Endothelial cell (in vitro differentiated cells): ENCODE data around the gene DIPK1C. TPM values are rescaled to one million over a fixed set of nuclear protein-coding genes. Genes with fewer than 3 reads are reported as not detected.

ENCODE experiments used
- DNase-seq: peaks from one replicate; pipeline ENCODE4 v3.0.0; 2021; ENCODE audit warnings: low spot score
- H3K27ac Mint-ChIP-seq: one replicate; pipeline ENCODE4 v1.8.0; 2021; ENCODE audit warnings: mixed read lengths, inconsistent platforms; ENCODE audit not compliant: unreplicated experiment
- H3K27me3 Mint-ChIP-seq: one replicate; pipeline ENCODE4 v1.8.0; 2021; ENCODE audit warnings: mild to moderate bottlenecking, moderate library complexity, mixed read lengths, inconsistent platforms; ENCODE audit not compliant: unreplicated experiment
- H3K36me3 Mint-ChIP-seq: one replicate; pipeline ENCODE4 v1.8.0; 2021; ENCODE audit warnings: mild to moderate bottlenecking, low read depth, mixed read lengths, inconsistent platforms; ENCODE audit not compliant: unreplicated experiment
- H3K4me1 Mint-ChIP-seq: one replicate; pipeline ENCODE4 v1.8.0; 2021; ENCODE audit warnings: mild to moderate bottlenecking, mixed read lengths, inconsistent platforms; ENCODE audit not compliant: unreplicated experiment
- H3K4me3 Mint-ChIP-seq: one replicate; pipeline ENCODE4 v1.8.0; 2021; ENCODE audit warnings: mild to moderate bottlenecking, mixed read lengths, inconsistent platforms; ENCODE audit not compliant: unreplicated experiment
- H3K9me3 Mint-ChIP-seq: one replicate; pipeline ENCODE4 v1.8.0; 2021; ENCODE audit warnings: mixed read lengths, inconsistent platforms; ENCODE audit not compliant: unreplicated experiment
- total RNA-seq: library from RNA; stranded (reverse); fragmentation: NEBNext Ultra II Directional; extraction: Animal tissue kit (Norgen Biotek cat#: 25700); gene quantifications from one replicate; pipeline ENCODE4 v1.2.1, GENCODE V29; 2021; ENCODE audit not compliant: unreplicated experiment
- TF ChIP-seq, protein P1 (sequence below): fragments of 200-600 bp; sonication (generic); IDR thresholded peaks from one replicate; pipeline ENCODE4 v1.5.0; 2021; ENCODE audit warnings: antibody characterized with exemption; ENCODE audit not compliant: unreplicated experiment

Gene DIPK1C
- total RNA-seq, 1 donor from 2014 or later: 0.21 TPM

DNA sequence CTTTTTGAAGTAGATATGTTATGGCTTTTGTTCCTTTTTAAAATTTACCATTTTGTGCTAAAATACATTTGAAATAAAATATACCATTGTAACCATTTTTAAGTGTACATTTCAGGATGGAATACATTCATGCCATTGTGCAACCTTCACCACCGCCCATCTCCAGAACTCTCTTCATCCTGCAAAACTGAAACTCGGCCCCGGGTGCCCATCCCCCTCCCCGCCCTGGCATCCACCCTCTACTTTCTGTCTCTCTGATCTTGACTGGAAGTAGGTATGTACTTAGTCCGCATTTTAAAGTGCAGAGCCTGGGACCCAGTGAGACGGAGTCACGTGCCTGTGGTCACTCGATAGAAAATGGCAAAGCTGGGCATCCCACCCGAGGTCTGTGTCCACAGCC is 45.6 kb downstream of the DIPK1C start:
- Mint-ChIP-seq H3K27me3 (peaks cover 1% of the 10 kb centered on the region), H3K27ac (no peak overlapping the region), H3K9me3 (no peaks in the 10 kb centered on the region), H3K4me1 (peaks cover 5% of the 10 kb centered on the region), H3K4me3 (no peak overlapping the region), H3K36me3 (no peaks in the 10 kb centered on the region)
- TF ChIP-seq, protein P1, sequence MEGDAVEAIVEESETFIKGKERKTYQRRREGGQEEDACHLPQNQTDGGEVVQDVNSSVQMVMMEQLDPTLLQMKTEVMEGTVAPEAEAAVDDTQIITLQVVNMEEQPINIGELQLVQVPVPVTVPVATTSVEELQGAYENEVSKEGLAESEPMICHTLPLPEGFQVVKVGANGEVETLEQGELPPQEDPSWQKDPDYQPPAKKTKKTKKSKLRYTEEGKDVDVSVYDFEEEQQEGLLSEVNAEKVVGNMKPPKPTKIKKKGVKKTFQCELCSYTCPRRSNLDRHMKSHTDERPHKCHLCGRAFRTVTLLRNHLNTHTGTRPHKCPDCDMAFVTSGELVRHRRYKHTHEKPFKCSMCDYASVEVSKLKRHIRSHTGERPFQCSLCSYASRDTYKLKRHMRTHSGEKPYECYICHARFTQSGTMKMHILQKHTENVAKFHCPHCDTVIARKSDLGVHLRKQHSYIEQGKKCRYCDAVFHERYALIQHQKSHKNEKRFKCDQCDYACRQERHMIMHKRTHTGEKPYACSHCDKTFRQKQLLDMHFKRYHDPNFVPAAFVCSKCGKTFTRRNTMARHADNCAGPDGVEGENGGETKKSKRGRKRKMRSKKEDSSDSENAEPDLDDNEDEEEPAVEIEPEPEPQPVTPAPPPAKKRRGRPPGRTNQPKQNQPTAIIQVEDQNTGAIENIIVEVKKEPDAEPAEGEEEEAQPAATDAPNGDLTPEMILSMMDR: no peak
- DNase-seq: no peak

DNA sequence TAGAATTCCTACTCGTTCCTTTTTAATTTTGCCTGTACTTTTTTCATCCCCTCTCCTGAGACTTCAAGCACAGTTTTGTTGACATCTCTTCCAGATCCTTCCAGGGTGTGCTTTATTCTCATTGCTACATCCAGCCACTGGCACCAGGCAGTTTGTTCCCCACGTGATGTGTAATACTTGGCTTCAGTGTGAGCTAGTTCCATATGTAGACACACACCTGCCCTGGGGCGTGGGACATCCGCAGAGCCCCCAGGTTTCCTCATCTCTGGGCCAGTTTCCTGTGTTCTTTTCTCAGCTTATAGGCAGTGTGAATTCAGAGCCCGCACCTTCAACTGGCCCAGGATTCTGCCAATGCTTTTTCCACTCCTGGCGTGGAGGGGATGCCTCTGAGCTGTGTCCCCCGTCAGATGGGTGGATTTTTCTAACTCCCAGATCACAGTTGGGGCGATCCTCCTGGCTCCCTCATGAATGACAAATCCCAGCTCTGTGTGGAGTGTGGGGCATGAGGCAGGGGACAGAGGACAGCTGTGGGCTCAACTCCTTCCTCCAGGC is 46.6 kb downstream of the DIPK1C start:
- Mint-ChIP-seq H3K4me1 (peaks cover 5% of the 10 kb centered on the region), H3K9me3 (no peaks in the 10 kb centered on the region), H3K27me3 (peaks cover 1% of the 10 kb centered on the region), H3K36me3 (no peaks in the 10 kb centered on the region), H3K4me3 (no peak overlapping the region), H3K27ac (no peak overlapping the region)
- DNase-seq: no peak
- TF ChIP-seq, protein P1: no peak

DNA sequence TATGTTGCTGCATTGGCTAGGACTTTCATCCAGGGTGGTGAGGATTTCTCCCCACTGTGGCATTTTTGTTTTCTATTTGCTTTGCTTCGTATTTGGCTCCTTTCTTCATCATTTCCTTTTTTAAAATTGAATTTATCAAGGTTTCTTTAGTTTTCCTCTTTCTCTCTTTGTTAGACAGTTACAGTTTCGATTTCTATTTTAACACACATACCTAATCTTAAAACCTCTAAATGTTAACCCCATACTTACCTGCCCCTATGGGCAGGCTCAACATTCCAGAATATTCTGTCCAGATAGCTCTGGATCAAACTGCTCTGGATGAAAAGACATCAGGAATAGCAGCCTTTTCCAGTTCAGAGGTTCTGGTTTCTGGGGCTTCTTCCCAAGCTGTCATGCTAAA is 49.2 kb downstream of the DIPK1C start:
- Mint-ChIP-seq H3K4me3 (no peak overlapping the region), H3K4me1 (peaks cover 5% of the 10 kb centered on the region), H3K27me3 (no peaks in the 10 kb centered on the region), H3K9me3 (no peaks in the 10 kb centered on the region), H3K27ac (no peak overlapping the region), H3K36me3 (no peaks in the 10 kb centered on the region)
- DNase-seq: no peak
- TF ChIP-seq, protein P1: no peak

DNA sequence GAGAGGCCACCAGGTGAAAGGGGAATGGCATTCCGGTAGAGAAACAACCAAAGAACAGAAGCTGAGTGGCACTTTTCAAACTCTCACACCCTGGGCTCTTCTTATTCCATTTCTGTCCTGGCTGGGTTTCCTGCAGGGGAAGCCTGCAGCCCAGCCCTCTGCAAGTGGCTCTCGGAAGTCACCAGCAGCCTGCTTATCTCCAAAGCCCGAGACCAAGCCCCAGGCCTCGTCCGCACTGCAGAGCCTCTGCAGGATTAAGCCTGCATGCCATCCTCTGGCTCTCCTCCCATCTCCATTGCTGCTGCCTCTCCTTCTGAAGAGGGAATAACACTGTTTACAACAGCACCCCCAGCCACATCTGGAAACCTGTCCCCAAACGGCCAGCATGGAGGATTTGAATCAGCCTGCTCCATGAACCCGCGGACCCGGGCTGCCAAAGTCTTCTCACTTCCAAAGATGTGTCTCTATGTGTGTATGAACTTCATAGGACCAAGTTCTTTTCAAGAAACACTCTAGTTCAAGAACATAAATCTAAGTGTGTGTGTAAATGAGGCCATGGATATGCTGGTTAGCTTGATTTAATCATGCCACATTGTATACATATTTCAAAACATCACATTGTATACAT is 54.2 kb downstream of the DIPK1C start:
- no peaks in the 10 kb centered on the region for H3K9me3 Mint-ChIP-seq
- H3K27ac Mint-ChIP-seq: no peak overlapping the region

DNA sequence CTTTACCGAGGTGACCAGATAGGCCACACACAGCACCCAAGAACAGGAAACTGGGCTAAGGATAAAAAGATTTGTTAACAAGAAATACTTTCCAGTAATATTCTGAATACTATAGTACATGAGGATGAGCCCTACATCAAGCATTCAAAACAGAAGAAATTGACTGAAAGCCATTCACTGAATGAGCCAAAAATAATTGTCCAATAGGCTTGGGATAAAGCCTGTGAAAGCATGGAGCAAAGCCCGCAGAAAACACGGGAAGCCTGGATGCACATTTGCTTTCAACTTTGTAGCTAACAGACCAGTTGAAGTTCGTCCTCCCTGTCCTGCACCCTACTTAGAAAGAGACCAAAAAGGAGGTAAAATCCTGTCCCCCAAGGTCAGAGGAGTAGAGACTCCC is 56.3 kb downstream of the DIPK1C start:
- no peak overlapping the region for H3K27ac Mint-ChIP-seq
- peaks cover 5% of the 10 kb centered on the region for H3K27me3 Mint-ChIP-seq
- no peak for DNase-seq
- H3K36me3 Mint-ChIP-seq: no peaks in the 10 kb centered on the region
- H3K4me1 Mint-ChIP-seq: no peaks in the 10 kb centered on the region
- H3K4me3 Mint-ChIP-seq: no peak overlapping the region
- H3K9me3 Mint-ChIP-seq: no peaks in the 10 kb centered on the region
- TF ChIP-seq, protein P1: no peak

More for the DNA sequence above, 54.2 kb downstream of the DIPK1C start:
- H3K4me1 Mint-ChIP-seq: no peaks in the 10 kb centered on the region
- H3K4me3 Mint-ChIP-seq: no peak overlapping the region
- no peaks in the 10 kb centered on the region for H3K36me3 Mint-ChIP-seq
- TF ChIP-seq, protein P1: no peak
- DNase-seq: no peak
- H3K27me3 Mint-ChIP-seq: peaks cover 5% of the 10 kb centered on the region
